ACHN (cell line): ENCODE results near the gene HOXC9.
A peak's percentile ranks its signal among the peaks of the same experiment; 100 is the strongest.

Experiments
- DNase-seq: peaks from one replicate; pipeline ENCODE4 v3.0.0-alpha.2; 2015
- in situ Hi-C: cut with HindIII; loops from 2 replicates; pipeline ENCODE4 v1.10.0; 2017; ENCODE audit warnings: low sequenced_read_pairs, low pct_ligation_motif_present, low pct_unique_long_range_greater_than_20kb

Gene HOXC9

DNA sequence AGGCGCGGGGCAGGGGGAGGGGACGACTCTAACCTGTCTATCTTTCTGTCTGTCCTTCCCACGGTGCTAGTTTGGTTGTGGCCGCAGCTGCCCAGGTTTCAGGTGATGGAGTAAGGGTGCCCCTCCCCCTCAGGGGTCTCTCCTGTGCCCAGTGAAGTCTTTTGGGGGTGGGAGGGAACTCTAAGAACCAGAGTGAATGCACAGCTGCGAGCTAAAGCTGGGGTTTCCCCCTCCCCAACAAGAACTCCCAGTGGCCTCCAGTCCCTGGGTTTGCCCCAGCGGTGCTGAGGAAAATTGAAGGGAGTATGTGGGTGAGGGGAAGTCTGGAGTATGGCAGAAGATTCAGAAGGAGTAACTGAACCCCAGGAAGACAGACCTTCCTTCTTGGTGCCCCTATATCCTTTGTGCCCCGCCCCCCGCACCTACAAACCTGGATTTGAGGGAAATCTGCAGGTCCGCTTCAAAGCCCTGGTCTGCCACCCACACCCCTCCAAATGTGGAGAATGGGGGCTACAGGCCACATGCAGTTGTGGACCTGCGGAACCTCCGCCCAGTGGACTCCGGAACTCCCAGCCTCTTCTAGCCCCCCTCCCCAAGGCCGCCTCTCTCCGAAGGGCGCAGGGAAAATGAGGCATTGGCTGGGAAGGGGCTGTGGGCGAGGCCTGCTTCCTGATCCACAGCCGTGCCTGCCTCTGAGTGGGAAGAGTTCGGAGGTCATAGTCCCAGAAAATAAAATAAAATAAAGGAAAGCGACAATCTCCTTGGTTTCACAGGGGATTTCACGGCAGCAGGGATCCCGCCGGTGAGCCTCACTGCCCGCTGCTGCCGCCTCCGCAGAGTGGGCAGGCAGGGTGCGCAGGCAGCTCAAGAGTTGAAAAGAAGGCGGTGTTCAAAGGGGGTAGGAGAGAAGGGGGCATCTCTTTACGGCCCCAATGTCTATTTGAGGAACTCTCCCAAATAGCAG is 3.4 kb upstream of the HOXC9 start:
- in situ Hi-C loops: no loop called here
- peak; percentile 49 for DNase-seq

DNA sequence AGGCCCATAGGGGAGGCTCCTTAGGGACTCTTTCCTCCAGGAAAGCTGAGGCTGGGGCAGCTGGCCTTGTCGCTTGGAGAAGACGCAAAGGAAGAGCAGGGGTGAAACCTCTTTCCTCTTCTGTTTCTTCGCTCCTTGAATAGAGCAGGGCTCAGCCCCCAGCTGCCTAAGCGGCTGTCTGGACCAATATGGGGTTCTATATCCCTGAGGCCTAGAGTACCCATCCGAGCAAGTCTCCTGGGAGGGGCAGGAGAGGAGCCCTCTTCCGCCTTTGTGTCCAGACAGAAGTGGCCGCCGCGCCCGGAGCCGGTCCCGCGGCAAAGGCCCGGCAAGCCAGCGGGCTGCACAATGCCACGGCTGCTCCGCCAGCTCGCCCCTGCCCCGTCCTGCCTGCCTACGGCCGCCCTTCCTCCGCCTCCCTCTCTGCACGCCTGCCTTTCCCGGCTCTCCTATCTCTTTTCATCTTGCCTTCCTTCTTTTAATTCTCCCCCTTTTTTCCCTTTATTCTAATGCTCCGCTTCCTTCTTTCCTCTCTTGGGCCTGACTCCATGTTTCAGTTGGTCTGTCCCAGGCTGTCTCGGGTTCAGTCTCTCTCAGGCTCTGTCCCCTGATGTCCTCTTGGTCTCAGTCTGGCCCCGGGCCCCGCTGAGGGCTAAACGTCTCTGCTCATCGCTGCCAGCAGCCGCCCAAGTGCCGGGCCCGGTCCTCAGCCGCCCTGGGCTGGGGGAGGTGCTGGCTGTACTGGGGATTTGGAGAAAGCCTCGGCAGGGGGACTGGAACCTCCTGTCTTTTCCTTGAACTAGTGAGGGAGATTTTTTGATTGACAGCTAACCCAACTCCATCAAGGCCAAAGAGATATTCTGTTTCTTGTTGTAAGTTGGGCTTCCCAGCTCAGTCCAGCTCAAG is 2.5 kb upstream of the HOXC9 start:
- in situ Hi-C loops: no loop called here
- DNase-seq: no peak

DNA sequence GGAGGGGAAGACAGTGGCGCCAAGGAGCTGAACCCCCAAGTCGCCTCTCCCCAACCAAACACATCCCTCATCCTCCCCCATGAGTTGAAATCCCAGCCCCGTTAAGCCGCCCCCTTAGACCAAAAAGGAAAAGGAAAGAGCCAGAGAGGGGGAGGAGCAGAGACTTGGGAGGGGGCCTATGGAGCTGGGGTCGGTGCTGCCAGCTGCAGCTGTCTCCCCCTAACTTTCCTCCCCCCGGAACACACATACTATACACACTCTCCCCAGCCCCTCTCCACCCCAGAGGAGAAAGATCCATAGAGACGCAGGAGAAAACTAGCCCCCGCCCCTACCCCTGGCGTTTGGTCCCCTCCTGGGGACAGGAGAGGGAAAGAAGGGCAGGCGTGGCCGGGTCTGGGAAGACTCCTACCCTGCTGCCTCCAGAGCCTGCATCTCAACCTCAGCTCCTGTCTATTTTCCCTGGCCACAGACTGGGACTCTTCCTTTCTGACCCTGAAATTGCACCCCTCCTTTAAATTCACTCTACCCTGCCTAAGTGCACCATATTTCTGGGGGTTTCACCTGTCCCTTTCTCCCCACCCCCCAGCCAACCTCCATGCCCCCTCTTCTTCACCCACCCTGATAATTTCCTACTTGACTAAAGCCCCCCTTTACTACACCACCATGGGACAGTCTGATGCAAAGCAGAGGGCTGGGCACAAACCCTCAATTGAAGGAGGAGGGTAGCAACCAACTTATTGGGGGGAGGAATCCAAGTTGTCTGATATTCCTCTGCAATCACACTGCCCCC is 1.7 kb upstream of the HOXC9 start:
- DNase-seq: no peak
- in situ Hi-C loops: no loop called here

DNA sequence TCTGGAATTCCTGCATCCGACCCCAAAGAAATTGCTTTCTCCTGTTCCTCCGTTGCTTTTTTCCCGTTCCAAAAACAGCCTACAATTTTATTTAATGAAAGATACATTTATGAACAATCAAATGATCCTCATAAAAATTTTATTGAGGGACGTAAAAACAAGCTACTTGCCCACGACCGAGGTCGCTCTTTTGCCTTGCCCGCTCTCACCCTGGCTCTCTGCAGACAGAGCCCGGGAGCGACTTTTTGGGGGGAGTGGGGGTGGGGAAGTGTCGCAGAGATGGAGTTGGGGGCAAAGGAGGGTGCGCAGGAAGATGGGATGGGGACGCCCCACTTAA is 1.1 kb upstream of the HOXC9 start:
- DNase-seq: no peak
- in situ Hi-C loops: no loop called here

GRCh38 chr12:53999559-54000115 is 324 bp upstream of the HOXC9 start:
- DNase-seq: peak; percentile 89
- in situ Hi-C loops: no loop called here

DNA sequence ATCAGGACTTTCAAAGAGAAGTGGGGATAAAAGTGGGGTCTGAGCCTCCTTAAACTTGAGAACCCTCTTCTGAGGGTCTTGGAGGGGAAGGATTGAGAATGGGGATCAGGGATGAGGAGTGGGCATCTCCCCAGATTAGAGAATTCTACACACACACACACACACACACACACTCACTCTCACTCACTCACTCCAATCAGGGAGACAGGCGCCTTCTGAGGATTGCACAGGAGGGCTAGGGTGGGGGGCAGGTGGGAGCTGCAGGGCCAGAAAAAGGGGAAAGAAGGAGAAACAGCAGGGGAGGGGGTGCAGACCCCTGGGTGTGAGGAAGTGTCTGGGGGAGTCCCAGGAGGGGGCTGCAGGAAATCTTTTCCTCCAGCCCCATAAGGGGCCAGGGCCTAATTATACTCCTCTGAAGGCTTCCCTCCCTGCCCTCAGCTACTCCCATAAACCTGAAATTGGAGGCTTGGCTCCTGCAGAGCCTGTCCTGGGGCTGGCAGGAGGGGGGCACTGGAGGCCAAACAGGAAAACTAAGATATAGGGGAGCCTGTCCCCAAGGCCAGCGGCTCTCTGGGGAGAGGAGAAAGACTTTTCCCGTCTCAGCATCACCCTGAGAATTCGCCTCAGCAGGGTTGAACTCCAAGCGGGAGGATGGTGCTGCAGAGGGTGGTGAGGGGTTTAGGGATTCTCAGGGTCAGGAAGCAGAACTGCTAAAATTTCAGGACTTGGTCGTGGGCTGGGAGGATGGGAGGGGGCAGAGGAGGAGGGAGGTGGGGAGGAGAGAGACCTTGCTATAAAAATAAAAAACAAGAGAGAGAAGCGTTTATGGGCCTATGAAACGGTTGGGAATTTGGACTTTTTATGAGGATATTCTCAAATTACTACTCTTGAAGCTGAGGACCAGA is 1.6 kb downstream of the HOXC9 start:
- in situ Hi-C loops: no loop called here
- no peak for DNase-seq

- DNase-seq: no peak
- in situ Hi-C loops: no loop called here
These were observed 2.4 kb downstream of the HOXC9 start for GRCh38 chr12:54002278-54002914.

DNA sequence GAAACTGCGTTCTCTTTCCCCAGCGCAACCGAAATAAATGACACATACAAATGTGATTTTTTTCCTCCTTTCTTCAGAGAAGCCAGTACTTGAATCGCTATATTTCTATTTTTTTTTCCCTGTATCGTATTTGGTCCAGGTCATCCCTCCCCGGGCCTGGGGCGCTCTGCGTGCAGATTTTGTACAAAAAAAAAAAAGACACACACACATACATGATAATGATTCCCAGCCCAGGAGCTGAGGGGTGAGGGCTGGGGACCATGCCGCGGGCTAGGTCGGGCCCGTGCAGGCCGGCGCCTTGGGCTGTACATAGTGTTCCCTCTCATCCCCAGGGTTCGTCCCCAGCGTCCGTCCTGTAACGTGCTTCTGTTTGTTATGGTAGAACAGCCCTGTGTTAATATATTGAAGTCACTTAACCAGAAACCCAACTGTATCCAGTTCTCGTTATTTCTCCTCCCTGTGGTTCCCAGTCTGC is 3.0 kb downstream of the HOXC9 start:
- no peak for DNase-seq
- in situ Hi-C loops: no loop called here

DNA sequence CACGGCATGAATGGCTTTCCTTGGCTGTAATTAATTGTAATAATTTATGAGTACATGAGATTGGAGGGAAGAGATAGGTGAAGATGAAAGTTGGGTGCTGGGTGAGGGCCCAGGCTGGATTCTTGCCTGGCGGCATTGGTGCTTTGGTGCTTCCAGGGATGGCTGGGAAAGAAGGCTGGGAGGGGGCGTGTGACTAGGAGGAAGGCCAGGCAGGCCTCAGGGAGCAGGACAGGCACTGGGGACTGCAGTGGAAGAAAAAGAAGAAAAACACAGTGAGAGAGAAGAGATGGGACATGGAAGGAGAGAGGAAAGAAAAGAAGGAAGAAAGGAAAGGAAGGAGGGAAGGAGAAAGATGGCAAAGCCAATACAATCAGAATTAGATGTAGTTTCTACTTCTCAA is 3.7 kb downstream of the HOXC9 start:
- no peak for DNase-seq
- in situ Hi-C loops: no loop called here

GRCh38 chr12:54004063-54004840 is 4.3 kb downstream of the HOXC9 start:
- in situ Hi-C loops: no loop called here
- DNase-seq: peak; percentile 32

GRCh38 chr12:54004841-54005530 is 5.0 kb downstream of the HOXC9 start:
- in situ Hi-C loops: no loop called here
- DNase-seq: no peak

- no peak for DNase-seq
- in situ Hi-C loops: no loop called here
These were observed 5.5 kb downstream of the HOXC9 start for GRCh38 chr12:54005531-54005852.

DNA sequence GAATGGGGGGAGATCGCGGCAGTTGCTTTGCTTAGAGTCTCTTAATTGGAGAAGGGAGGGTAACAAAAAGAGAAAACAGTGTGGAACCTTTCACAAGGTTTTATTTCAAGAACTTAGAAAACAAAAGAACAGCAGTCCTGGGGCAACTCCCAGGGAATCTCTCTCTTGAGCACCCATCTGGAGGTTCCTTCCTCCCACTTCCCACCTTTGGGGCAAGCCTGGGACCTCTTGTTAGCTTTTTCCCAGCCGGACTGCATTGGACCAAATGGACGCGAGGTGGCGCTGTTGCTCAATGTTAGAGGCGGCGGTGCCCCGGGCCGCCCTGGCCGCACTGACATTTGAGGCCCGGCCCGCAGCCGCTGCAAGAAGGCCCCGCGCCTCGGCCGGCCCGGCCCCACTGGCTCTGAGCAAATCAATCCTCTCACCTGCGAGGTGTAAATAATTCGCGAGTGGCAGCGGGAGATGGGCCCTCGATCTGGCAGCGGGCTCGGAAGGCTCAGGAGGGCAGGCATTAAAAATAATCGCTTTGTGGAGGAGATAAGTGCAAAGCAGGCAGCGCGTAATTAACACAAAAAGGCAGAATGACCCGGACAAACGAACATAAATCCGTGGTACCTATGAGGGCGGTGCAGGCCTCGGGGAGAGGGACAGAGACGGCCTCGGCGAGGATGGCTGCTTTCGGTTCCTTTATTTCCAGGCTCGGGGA is 6.0 kb downstream of the HOXC9 start:
- in situ Hi-C loops: no loop called here
- peak; percentile 89 for DNase-seq

DNA sequence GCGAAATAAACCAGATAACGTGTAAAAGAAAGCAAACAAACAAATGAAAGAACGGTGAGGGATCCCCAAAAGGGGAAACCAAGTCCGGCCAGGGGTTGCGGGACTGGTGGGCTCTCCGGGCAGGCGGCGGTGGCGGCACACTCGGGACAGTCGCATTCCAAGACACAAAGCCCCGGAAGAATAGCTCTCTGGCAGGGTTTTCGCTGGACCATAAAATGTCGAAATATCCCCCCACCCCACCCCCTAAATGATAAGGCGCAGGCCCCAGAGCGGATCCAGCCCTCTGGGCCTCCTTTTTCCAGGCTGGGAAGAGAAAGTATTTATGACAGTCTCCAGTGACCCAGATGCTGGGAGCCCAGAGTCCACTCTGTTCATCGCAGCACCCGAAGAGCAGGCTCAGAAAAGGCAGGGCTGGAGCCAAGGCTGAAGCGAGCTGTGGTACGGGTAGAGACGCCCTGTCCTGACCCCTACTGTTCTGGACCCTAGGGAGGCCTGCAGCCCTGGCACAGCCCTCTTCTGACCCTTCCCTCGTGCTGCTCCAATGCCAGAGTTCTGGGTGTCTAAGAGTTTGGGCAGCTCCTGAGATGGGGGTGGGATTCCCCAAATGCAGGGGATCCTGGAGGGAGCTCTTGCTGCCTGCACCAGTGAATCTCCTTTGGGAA is 6.7 kb downstream of the HOXC9 start:
- in situ Hi-C loops: no loop called here
- DNase-seq: no peak
